Fibroblast of the aortic adventitia (primary cell): ENCODE results near the gene SLC35D1. TPM values are rescaled to one million over a fixed set of nuclear protein-coding genes. Genes with fewer than 3 reads are reported as not detected.

Experiments
- DNase-seq: peaks from one replicate; pipeline ENCODE4 v3.0.0-alpha.2; 2010; ENCODE audit warnings: low read depth
- H3K4me3 ChIP-seq: 2 replicates; pipeline ENCODE4 v1.5.1; 2011; ENCODE audit warnings: low read depth, mild to moderate bottlenecking, control low read depth, low read length, moderate library complexity
- CTCF ChIP-seq: IDR thresholded peaks from 2 replicates; pipeline ENCODE4 v1.5.1; 2011; ENCODE audit warnings: mild to moderate bottlenecking, low read length, control low read depth, inconsistent platforms; ENCODE audit not compliant: insufficient read depth
- total RNA-seq: library from RNA; depleted of rRNA; stranded (reverse); fragments of >200 nt; gene quantifications from 2 replicates; pipeline ENCODE4 v1.2.3, GENCODE V29; 2012; ENCODE audit warnings: low replicate concordance

SLC35D1 gene
- total RNA-seq, 1 donor, result 12.6 TPM

DNA sequence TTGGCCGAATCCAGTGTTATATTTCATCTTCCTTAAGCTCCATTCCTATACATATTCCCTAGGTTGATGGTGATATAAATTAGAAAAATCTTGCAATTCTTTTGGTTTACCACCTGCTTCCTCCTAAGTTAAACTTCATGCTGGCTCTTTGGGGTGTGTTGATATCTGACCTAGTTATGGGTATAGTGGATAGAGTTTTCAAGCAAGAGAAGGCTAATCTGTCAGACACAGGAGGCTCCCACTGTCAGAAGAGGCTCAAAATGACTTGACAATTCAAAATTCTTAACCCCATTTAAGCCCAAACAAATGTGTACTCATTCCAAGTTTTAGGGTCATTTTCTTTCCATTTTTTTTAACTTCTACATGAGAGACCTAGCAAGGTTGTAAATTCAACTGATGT is 8.5 kb upstream of the SLC35D1 start:
- no peak for DNase-seq
- TF ChIP-seq CTCF, result no peak
- no peak overlapping the region for H3K4me3 ChIP-seq

- no peak for TF ChIP-seq CTCF
- no peak for DNase-seq
Measured at GRCh38 chr1:67061266-67061665, 7.3 kb upstream of the SLC35D1 start.

DNA sequence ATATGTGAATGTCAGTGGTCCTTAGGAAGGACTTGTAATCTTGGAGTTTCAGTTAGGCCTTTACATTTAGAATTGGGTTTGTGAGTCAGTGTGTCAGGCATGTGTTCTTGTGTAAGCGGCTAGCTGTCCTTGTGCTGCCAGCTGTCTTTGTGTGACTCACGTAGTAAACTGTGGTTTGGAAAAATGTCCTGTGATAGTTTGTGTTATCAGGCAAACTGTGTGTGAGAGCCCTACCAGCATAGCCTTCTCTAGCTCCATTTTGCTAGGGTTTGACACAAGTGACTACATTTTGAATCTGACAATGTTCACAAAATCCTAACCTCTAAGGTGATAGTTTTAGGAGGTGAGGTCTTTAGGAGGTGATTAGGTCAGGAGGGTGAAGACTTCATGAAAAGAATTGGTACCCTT is 6.9 kb upstream of the SLC35D1 start:
- DNase-seq, result peak; percentile 98
- no peak overlapping the region for H3K4me3 ChIP-seq
- TF ChIP-seq CTCF, result no peak

More at GRCh38 chr1:67061266-67061665, 7.3 kb upstream of the SLC35D1 start:
- H3K4me3 ChIP-seq, result no peak overlapping the region

- no peak overlapping the region for H3K4me3 ChIP-seq
- no peak for TF ChIP-seq CTCF
- peak; percentile 42 for DNase-seq
Measured at GRCh38 chr1:67059346-67059745, 5.4 kb upstream of the SLC35D1 start.

GRCh38 chr1:67058761-67059160 is 4.8 kb upstream of the SLC35D1 start:
- DNase-seq, result no peak
- no peak overlapping the region for H3K4me3 ChIP-seq
- TF ChIP-seq CTCF, result no peak

- no peak overlapping the region for H3K4me3 ChIP-seq
- no peak for TF ChIP-seq CTCF
- DNase-seq, result no peak
Measured at GRCh38 chr1:67058242-67058641, 4.3 kb upstream of the SLC35D1 start.

- TF ChIP-seq CTCF, result no peak
- no peak for DNase-seq
Measured at GRCh38 chr1:67053535-67053784, 488 bp downstream of the SLC35D1 start.

More at GRCh38 chr1:67053535-67053784, 488 bp downstream of the SLC35D1 start:
- H3K4me3 ChIP-seq, result peak overlapping the region; percentile 85
